Left ventricle myocardium inferior (tissue), 1 donor: ENCODE measurements around the gene CFDP1. TPM values are rescaled to one million over a fixed set of nuclear protein-coding genes. Genes with fewer than 3 reads are reported as not detected.

Experiments
- DNase-seq: peaks from one replicate; pipeline ENCODE4 v3.0.0-alpha.2; 2020
- H3K27ac ChIP-seq: fragments of 200-600 bp; replicated peaks from 2 replicates; pipeline ENCODE4 v1.8.0; 2021
- H3K27me3 ChIP-seq: fragments of 200-600 bp; 2 replicates; pipeline ENCODE4 v1.8.0; 2021; ENCODE audit warnings: low read depth
- H3K36me3 ChIP-seq: fragments of 200-600 bp; 2 replicates; pipeline ENCODE4 v1.8.0; 2021
- H3K4me1 ChIP-seq: fragments of 200-600 bp; 2 replicates; pipeline ENCODE4 v1.8.0; 2021
- H3K4me3 ChIP-seq: fragments of 200-600 bp; 2 replicates; pipeline ENCODE4 v1.8.0; 2021; ENCODE audit warnings: mild to moderate bottlenecking, moderate library complexity
- H3K9me3 ChIP-seq: fragments of 200-600 bp; replicated peaks from 2 replicates; pipeline ENCODE4 v1.8.0; 2021
- CTCF ChIP-seq: fragments of 200-600 bp; IDR thresholded peaks from 2 replicates; pipeline ENCODE4 v1.8.0; 2021; ENCODE audit warnings: antibody characterized with exemption, mild to moderate bottlenecking, borderline replicate concordance
- intact Hi-C: fragments of 100-400 bp; cut with micrococcal nuclease; formaldehyde crosslinking; loops from one replicate; pipeline ENCODE4 v1.11.0; 2022
- total RNA-seq: library from RNA; stranded (reverse); fragmentation: NEBNext Ultra II Directional; extraction: Animal tissue kit (Norgen Biotek cat#: 25700); gene quantifications from one replicate; pipeline ENCODE4 v1.2.1, GENCODE V29; 2021
- donor health status: DM: no; HTN: yes; CAD: no; lungs with severe emphysema.

Gene CFDP1
- total RNA-seq, 1 donor from 2014 or later: 24.9 TPM

DNA sequence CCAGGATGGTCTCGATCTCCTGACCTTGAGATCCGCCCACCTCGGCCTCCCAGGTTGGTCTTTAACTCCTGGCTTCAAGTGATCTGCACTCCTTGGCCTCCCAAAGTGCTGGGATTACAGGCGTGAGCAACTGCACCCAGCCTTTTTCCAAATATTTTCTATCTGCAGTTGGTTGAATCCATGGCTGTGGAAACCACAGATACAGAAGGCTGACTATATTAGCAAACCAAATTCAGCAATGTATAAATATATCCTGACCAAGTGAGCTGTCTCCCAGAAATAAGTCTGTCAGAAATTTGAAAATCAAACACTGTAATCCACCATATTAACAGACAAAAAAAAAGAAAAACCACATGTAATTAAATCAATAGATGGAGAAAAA, 9.6 kb downstream of the CFDP1 start:
- Histone ChIP-seq H3K4me1 (peaks cover 38% of the 10 kb centered on the region), H3K27ac (peak overlapping the region; percentile 45), H3K27me3 (no peaks in the 10 kb centered on the region), H3K4me3 (no peak overlapping the region), H3K36me3 (no peaks in the 10 kb centered on the region), H3K9me3 (no peaks in the 10 kb centered on the region)
- intact Hi-C loops: no loop called here
- TF ChIP-seq CTCF: no peak
- no peak for DNase-seq

- H3K27ac ChIP-seq: peak overlapping the region; percentile 80
- DNase-seq: no peak
- no peak overlapping the region for H3K4me3 ChIP-seq
- no peak for TF ChIP-seq CTCF
- no peaks in the 10 kb centered on the region for H3K9me3 ChIP-seq
- no peaks in the 10 kb centered on the region for H3K36me3 ChIP-seq
- intact Hi-C loops: no loop called here
- H3K27me3 ChIP-seq: no peaks in the 10 kb centered on the region
- peaks cover 38% of the 10 kb centered on the region for H3K4me1 ChIP-seq
Measured at GRCh38 chr16:75421820-75422126, 11.5 kb downstream of the CFDP1 start.

DNA sequence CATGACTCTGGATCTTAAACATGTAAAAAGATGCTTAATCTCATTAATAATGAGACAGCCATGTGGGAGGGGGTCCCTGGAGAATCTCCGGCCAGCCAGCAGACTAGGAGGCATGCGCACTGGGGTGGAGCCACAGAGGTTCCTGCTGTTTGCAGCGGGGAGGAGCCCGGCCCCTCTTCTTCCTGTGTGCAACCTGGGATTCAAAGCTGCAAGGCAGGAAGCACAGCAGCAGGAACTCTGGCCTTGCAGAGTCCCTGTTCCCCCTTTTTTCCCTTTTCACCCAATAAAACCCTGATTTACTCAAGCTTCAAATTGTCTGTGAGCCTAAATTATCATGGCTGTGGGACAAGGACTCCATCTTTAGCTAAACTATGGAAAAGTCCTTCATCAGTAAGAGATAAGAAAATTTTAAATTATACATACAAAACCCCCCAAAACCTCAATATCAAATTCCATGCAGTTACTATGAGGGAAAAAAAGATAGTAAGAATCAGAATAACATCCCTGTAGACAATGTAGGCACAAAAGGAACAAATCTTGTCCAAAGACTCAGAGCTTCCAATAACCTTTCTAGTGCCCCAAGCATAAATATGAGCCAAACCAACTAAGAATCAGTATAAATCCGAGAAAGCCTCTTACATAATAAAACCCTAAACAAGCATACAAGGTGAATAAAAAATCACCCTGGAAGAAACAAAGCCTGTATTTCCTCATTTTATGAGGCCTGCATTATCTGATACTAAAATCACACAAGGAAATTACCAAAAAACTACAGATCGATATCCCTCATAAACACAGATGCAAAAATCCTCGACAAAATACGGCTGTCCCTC, 12.1 kb downstream of the CFDP1 start:
- peak overlapping the region; percentile 80 for H3K27ac ChIP-seq
- no peaks in the 10 kb centered on the region for H3K36me3 ChIP-seq
- peak; percentile 85 for DNase-seq
- intact Hi-C loops: no loop called here
- H3K4me1 ChIP-seq: peaks cover 38% of the 10 kb centered on the region
- no peaks in the 10 kb centered on the region for H3K9me3 ChIP-seq
- no peak for TF ChIP-seq CTCF
- peak overlapping the region; percentile 14 for H3K4me3 ChIP-seq
- no peaks in the 10 kb centered on the region for H3K27me3 ChIP-seq

DNA sequence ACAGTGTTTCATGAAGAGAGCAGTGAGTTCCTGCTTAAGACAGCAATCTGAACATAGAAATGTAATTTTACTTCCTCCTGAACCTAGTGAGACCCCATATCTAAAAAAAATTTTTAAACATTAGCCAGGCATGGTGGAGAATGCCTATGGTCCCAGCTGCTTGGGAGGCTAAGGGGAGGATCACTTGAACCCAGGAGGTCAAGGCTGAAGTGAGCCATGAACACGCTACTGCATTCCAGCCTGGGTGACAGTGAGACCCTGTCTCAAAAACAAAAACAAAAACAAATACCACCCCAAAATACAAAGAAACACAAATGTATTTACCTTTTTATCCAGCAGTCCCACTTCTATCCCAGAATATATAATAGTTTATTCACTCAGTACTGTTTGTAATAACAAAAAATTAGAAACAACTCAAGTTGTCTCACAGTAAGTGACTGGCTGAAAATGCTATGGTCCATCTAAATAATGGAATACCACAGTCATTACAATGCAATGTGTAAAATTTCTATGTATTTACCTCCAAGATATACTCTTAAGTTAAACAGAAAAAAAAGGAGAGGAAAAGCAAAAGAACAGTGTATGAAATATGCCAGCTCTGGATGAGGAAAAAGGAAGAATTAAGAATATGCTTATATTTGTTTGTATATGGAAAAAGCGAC, 16.3 kb downstream of the CFDP1 start:
- TF ChIP-seq CTCF: no peak
- no peak for DNase-seq
- Histone ChIP-seq H3K9me3 (no peaks in the 10 kb centered on the region), H3K4me1 (peaks cover 27% of the 10 kb centered on the region), H3K27ac (no peak overlapping the region), H3K36me3 (peaks cover 8% of the 10 kb centered on the region), H3K27me3 (no peaks in the 10 kb centered on the region), H3K4me3 (no peak overlapping the region)
- intact Hi-C loops: no loop called here

DNA sequence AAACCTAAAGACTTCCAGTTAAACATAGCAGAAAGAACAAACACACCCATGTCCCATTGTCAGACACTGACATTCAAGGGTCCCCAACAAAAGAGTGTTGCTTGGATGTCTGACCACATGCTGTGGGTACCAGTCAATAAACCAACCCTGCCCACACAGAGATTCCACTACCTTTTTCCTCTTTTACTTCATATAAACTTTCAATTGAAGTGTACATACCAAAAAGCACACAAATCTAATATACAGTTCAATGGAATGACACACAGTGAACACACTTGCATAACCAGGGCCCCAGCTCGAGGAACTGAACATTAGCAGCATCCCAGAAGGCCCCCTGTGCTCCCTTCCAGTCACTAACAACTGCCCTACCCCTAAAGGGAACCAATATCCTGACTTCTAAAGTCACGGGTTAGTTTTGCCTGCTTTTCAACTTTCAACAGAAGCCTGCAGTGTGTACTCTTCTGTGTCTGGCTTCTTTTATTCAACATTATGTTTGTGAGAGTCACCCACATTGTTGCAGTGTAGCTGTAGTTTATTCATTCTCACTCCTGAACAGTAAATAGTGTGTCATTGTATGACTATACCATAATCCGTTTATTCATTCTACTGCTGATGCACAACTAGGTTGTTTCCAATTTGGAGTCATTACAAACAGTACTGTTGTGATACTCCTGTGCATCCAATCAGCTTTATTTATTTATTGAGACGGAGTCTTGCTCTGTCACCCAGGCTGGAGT, 18.0 kb downstream of the CFDP1 start:
- peaks cover 16% of the 10 kb centered on the region for H3K4me1 ChIP-seq
- no peak overlapping the region for H3K4me3 ChIP-seq
- no peaks in the 10 kb centered on the region for H3K27me3 ChIP-seq
- intact Hi-C loops: no loop called here
- no peak overlapping the region for H3K27ac ChIP-seq
- TF ChIP-seq CTCF: no peak
- H3K36me3 ChIP-seq: peaks cover 22% of the 10 kb centered on the region
- no peak for DNase-seq
- H3K9me3 ChIP-seq: no peaks in the 10 kb centered on the region
